NCI-H1092 (cell line): ENCODE results near the gene EPB41L1.

Source experiments
- DNase-seq: peaks from one replicate; lab custom pipeline; 2025; lab: John Stamatoyannopoulos, UW

The EPB41L1 gene

DNA sequence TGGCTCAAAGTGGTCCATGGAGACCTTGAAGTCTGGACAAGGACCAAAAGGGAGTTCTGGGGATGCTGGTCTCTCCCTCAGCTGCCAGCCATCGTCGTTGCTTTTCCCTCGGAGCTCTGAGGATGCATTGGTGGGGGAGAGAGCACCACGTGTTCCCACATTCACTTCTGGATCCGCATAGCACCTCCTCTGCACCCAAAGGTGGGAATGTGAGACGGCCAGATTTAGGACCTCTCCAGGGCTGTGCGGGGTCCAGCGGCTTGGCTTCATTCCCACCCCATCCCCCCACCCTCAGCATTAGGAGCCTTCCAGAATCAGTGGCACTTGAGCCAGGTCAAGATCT, 1.1 kb downstream of the EPB41L1 start:
- no peak for DNase-seq

- DNase-seq: no peak
Measured at GRCh38 chr20:36155991-36156390, 1.5 kb downstream of the EPB41L1 start.

- no peak for DNase-seq
Measured at GRCh38 chr20:36157610-36158009, 3.1 kb downstream of the EPB41L1 start.

- no peak for DNase-seq
Measured at GRCh38 chr20:36158160-36158741, 3.7 kb downstream of the EPB41L1 start.

DNA sequence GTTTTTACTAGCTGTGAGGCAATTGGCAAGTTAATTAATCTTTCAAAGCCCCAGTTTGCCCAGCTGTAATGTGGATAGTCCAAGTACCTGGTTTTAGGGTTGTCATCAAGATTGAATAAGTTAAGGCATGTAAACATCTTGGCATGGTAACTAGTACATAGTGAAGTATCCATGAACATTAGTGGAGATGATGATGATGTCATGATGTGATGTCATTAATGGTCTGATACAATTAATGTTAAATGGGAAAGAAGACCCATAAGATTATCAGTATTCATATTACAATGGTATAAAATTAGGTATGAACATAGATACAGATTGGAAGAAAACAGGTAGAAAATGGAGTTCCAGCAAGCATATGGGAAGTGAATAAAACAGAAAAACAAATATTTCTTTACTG, 5.3 kb downstream of the EPB41L1 start:
- no peak for DNase-seq

DNA sequence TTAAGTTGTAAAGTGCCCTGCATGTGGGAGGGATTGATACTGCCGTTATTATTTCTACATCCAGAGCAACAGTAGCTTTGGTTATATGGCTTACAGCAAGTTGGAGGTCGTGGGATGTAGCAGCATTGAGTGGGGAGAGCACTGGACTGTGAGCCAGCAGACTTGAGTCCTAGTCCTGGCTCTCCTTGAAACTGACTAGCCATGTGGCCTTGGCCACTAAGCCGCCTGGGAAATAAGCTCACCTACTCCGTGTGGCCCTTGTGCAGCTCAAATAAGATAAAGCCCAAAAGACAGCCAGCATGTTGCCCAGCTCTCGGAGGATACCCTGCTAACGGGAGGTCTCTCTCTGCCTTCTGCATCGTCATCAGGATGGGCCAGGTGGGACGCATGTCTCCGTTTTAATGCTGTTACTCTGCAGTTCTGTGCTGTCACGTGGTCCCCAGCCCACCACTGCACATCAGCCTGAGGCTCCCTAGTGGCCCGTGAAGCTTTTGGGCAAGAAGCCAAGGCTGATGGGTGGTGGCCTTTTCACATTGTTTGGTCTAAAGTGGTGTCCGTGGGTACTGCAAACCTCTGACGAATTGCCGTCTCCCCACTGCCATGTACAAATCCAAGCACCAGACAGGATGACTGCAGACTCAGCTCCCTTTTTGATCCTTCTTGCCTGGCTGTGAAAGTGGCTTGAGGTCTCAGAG, 7.9 kb downstream of the EPB41L1 start:
- DNase-seq: no peak

DNA sequence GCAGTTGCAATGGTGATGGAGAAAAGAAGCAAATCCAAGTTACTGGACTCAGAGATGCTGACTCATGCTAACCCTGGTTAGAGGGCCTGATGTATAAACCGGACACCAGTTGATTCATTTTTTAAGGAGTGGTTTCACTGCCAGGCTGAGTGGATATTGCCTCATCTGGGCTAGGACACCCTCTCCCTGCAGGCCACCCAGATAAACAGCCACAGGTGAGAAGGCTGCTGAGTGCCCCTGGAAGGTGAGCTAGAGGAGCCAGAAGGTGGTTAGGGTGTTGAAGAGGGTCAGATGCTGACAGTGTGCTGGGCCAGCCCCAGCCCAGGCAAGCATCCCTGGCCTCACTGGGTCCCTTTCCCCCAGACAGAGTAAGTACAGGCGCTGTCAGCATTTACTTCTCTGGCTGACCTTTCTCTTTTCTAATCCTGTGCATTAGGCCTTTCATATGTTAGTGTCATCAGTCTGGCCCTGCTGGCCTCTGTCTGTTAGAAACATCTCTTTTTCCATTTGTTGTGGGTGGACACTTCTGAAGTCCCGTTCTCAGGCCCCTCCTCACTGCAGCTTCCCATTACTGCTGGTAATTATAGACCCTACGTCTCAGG, 13.5 kb downstream of the EPB41L1 start:
- DNase-seq: no peak

DNA sequence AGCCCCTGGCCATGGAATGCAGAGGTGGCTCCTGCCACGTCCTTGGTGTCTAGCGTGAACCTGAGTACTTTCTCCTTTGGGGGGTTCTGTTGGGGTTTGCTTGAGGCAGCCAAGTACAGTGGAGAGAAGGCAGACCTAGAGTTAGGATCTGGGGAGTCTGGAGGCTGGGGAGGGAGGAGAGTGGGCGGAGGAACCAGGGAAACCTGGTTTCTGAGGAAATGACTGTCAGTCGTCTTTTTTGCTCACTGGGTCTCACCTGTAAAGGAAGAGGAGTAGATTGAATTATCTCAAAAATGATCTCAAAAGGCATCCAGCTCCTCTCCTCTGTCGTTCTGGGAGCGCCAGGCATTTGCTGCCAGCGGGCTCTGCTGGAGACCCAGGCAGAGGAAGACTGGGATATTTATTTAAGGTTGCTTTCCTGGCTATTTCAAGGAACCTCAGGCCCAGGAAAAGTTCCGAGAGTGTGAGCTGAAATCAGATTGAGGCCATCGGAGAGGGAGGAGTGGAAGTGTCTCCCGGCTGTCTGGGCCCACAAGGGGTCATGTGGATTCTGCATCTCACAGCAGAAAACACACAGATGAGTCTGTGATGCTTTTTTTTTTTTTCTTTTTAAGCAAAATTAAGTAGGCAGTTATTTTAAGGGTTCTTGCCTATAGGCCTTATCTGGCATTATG, 16.1 kb downstream of the EPB41L1 start:
- DNase-seq: no peak

DNA sequence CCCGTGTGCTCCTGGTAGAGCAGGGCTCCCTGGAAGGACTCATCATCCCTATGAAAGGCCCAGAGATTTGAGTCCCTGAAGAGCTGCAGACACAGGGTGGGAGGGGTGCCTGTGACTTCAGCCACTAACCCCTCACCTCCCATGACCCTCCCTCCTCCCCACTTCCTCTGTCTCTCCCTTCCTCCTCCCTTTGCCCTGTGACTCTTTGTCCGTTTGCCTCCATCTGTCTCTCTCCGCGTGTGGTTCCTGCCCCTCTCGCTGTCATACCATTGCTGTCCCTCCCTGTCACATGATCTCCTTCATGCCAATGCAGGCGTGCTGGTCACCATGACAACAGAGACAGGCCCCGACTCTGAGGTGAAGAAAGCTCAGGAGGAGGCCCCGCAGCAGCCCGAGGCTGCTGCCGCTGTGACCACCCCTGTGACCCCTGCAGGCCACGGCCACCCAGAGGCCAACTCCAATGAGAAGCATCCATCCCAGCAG, 19.0 kb downstream of the EPB41L1 start:
- no peak for DNase-seq

DNA sequence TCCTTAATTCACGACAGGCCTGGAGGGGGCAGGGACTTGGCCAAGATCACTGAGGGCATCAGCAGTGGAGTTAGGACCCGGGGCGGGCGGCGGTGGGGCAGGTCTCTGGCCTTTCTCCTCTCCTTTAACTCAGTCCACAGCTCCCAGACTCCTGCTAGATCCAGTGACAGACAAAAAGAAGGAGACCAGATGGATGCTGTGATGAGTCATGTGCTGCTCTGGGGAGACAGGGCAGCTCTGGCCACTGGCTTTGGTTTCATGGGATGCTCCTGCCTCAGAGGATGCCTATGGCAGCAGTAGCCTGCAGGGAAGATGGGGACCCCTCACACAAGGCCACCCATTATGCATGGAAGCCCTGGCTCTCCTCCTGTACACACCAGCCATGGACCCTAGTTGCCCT, 20.5 kb downstream of the EPB41L1 start:
- DNase-seq: no peak

GRCh38 chr20:36175475-36175995, 21.0 kb downstream of the EPB41L1 start:
- no peak for DNase-seq

DNA sequence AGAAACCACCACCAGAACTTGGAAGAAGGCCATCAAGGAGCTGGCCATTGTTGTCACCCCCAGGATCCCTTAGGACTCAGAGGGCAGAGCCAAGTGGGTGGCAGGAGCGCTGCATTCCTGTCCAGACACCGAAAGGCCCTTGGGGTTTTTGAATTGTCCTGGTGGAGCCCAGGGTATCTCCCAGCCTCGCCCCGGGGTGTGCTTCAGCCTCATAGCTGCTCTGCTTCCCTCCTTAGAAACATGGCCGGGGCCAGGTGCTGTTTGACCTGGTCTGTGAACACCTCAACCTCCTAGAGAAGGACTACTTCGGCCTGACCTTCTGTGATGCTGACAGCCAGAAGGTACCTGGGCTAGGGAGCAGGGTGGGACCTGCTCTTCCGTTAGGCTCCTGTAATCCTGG, 23.2 kb downstream of the EPB41L1 start:
- no peak for DNase-seq

DNA sequence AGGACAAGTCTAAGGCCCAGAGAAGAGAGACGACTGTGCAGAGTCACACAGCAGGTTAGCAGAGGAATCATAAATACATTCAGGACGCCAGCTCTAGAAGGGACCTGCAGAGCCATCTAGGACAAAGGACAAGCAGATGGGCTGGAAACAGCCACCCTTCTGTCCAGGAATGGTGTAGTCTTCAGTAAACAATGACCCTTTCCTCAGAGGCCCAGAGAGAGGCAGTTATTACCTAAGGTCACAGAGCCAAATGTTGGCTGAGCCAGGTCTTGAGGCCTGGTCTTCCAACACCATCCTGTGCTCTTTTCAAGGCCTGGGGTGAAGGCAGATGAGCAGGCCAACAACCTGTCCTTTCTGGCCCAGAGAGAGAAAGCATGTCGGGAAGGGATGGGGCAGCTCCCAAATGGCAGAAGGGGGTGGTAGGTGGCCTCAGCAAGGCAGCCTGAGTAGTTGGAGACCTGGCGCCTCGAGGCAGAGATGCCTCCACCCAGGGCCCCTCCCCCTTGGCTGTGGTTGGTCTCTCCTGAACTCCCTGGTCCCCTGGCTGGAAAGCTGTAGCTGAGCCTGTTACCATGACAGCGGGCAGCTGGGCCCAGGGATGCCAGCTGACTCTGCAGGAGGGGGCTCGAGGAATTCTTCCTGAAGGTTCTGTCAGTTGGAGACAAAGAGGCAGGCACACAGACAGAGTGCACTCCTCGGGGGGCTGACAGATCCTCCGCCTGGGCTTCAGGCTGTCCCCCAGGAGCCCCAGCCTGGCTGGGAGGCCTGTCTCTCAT, 24.8 kb downstream of the EPB41L1 start:
- DNase-seq: no peak

DNA sequence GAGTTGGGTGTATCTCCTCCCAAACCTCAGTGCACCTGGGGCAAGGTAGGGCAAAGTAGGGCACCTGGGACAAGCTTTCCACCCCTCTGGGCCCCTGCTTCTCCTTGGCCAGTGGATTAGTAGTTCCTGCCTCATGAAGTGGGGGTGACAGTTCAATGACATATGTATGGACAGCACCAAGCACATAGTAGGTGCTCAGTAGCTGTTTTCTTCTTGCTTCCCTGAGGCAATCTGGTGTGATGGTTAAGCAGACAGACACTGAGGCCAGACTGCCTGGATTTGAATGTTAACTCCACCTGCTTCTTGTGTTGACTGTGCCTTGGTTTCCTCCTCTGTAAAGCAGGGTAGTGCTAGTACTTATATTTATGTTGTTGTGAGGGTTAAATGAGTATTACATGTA, 25.8 kb downstream of the EPB41L1 start:
- no peak for DNase-seq

DNA sequence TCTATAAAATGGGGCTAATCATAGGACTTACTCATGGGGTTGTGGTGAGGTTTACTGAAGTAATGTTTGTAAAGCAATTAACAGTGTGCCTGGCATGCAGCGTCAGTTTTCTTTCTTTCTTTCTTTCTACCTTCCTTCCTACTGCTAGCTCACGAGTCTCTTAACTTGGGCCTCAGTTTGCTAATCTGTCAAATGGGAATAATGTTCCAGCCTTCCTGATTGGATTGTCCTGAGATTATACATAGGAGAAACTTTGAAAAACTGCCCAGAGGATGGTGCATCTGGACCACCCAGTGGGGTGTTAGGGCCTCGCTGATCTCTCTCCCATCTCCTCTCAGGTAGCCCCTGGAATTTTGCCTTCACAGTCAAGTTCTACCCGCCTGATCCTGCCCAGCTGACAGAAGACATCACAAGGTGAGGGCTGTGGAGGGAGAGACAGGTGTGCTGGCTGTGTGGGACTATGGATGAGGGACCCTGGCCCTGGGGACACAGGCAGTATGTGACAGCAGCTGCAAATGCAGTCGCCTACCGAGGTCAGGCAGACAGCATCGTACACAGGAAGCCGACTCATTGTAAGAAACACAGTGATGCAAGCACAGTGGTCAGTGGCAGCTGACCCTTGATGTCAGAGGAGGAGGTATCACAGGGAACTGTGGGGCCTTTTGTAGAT, 27.5 kb downstream of the EPB41L1 start:
- DNase-seq: no peak

DNA sequence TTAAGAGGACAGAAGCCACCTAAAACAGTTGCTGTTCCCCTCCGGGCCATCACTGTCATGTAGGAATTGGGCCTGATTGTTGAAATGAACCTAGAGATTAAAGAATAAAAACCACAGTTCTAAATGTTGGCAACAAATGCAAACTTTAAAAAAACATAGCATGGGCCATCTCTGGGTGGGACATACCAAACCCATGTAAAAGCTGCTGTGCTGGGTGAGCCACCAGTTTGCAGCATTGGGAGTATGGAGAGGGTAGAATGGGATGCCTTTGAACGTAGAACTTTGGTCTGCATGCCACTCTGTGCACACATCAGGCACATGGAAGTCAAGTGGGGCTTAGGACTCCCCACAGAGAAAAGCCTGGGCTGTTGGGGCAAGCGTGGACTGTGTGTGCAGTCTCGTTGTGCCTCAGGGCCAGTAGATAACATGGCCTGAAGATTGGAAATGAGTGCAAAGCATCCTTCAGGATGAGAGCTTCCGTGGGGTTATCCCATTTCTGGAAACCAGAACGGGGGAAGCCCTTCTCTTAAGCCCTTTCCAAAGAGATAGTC, 28.1 kb downstream of the EPB41L1 start:
- no peak for DNase-seq

GRCh38 chr20:36183155-36183944, 28.8 kb downstream of the EPB41L1 start:
- DNase-seq: no peak

DNA sequence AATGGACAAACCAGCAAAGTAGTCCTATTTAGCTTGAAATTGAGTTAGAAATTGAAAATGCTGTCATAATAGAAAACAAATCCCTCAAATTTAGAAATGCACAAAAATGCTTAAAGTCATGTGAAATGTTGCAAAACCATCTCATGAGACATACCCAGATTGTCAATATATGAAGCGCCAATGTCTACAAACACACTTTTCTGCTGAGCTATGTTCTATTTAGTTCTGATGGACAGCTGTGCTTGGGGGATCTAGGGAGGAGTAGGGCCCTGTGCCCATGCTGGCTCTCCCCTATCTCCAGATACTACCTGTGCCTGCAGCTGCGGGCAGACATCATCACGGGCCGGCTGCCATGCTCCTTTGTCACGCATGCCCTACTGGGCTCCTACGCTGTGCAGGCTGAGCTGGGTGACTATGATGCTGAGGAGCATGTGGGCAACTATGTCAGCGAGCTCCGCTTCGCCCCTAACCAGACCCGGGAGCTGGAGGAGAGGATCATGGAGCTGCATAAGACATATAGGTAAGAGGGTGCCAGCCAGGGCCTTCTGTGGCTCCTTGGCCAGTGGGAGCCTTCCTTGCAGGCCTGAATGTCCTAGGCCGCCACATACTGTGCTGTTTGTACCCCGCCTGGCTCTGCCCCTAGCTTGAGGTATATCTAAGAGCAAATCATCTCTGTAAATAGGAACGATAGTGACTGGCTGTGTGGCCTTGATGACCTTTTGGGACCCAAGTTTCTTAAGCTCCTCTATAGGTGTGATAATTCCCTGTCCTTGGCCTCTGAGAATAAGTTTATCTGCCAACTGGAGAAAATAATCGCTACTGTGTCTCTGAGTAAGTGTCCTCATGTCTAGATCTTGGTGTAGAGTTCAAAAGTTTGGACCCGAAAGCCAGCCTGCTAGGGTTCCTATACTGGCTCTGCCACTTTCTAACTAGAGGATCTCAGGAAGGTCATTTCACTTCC, 30.6 kb downstream of the EPB41L1 start:
- no peak for DNase-seq
